ENCODE results near the gene SCN11A. TPM values are rescaled to one million over a fixed set of nuclear protein-coding genes. Genes with fewer than 3 reads are reported as not detected.
"Not testable (repeated sequence)": the region's sequence is repeated elsewhere in the genome, so short reads cannot be mapped to it uniquely, and the experiment has no call there.

Gene SCN11A
- polyA plus RNA-seq, 1 donor from 2014 or later = 2.2 TPM

DNA sequence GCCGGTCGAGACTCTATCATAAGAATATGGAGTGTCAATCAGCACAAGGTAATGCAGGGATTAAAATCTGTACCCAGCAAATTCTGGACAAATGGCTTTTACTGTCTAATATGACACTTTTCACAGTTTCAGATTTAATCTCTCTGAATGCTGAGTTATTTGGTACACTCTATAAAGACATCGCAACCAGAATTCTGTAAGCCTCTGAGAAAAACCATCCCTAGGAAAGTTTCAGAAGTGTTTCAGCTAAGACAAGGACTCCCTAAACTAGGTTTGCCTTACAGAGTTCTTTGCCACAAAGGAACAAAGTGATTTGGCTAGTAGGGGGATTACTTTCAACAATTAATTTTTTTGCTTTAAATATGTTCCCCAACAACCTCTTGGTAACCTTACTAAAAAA lies 11.4 kb upstream of the SCN11A start (continued):
- TF ChIP-seq SMC3 (conservative IDR thresholded peaks at IDR 0.05; ENCODE audit: poor library complexity) = no peak

GRCh38 chr3:39062180-39062579 lies 10.4 kb upstream of the SCN11A start:
- Histone ChIP-seq H4K20me1 (ENCODE audit: insufficient read depth) (no peaks in the 10 kb centered on the region), H3K27ac (ENCODE audit: low read length) (no peak overlapping the region), H3K4me2 (ENCODE audit: low read length) (no peak overlapping the region), H3K9me3 (ENCODE audit: low read length) (no peaks in the 10 kb centered on the region), H3K4me3 (ENCODE audit: low read length) (no peak overlapping the region), H3K9me2 (ENCODE audit: insufficient read depth, low read length) (no peaks in the 10 kb centered on the region), H3F3A (ENCODE audit: insufficient read depth, low read length, poor library complexity, severe bottlenecking) (no peaks in the 10 kb centered on the region), H3K27me3 (ENCODE audit: insufficient read depth, low read depth, low read length) (no peaks in the 10 kb centered on the region), H2AFZ (ENCODE audit: low read depth, low read length) (no peak overlapping the region), H3K36me3 (ENCODE audit: insufficient read depth, low read length) (no peaks in the 10 kb centered on the region), H3K9ac (ENCODE audit: low read length) (no peak overlapping the region), H3K79me2 (replicated peaks; ENCODE audit: insufficient read depth, low read length) (peaks cover 59% of the 10 kb centered on the region)
- TF ChIP-seq CTCF (IDR thresholded peaks at IDR 0.05; ENCODE audit: poor library complexity, severe bottlenecking) (no peak), REST (IDR thresholded peaks at IDR 0.05; ENCODE audit: borderline replicate concordance) (no peak), MXI1 (conservative IDR thresholded peaks at IDR 0.05; ENCODE audit: poor library complexity, severe bottlenecking) (no peak), POLR2AphosphoS5 (IDR thresholded peaks at IDR 0.05) (no peak), EP300 (conservative IDR thresholded peaks at IDR 0.05; ENCODE audit: poor library complexity, severe bottlenecking) (no peak), RAD21 (conservative IDR thresholded peaks at IDR 0.05) (no peak), EZH2 (IDR thresholded peaks at IDR 0.05; ENCODE audit: borderline replicate concordance, insufficient read depth, low read length, poor library complexity, severe bottlenecking) (no peak), SMC3 (conservative IDR thresholded peaks at IDR 0.05; ENCODE audit: poor library complexity) (no peak), TAF1 (IDR thresholded peaks at IDR 0.05; ENCODE audit: low read depth) (no peak)

GRCh38 chr3:39061228-39061627 lies 9.5 kb upstream of the SCN11A start:
- not testable (repeated sequence) for H3K27ac ChIP-seq (ENCODE audit: low read length); H2AFZ ChIP-seq (ENCODE audit: low read depth, low read length); H3K9me2 ChIP-seq (ENCODE audit: insufficient read depth, low read length); H3K4me2 ChIP-seq (ENCODE audit: low read length); H3K9ac ChIP-seq (ENCODE audit: low read length); H3K36me3 ChIP-seq (ENCODE audit: insufficient read depth, low read length); H3K9me3 ChIP-seq (ENCODE audit: low read length); H3F3A ChIP-seq (ENCODE audit: insufficient read depth, low read length, poor library complexity, severe bottlenecking); H3K27me3 ChIP-seq (ENCODE audit: insufficient read depth, low read depth, low read length); H3K4me3 ChIP-seq (ENCODE audit: low read length); H4K20me1 ChIP-seq (ENCODE audit: insufficient read depth)
- H3K79me2 ChIP-seq (replicated peaks; ENCODE audit: insufficient read depth, low read length) = peaks cover 64% of the 10 kb centered on the region

Measured in neural cell (in vitro differentiated cells).